SK-N-DZ (cell line): ENCODE measurements around the gene CSNK2B.

Experiments
- DNase-seq: peaks from one replicate; pipeline ENCODE4 v3.0.0-alpha.2; 2015; ENCODE audit warnings: low spot score
- small RNA-seq, 2 experiments: library from RNA; depleted of rRNA; stranded (forward); fragments of <200 nt; gene quantifications; one replicate each; pipeline ENCODE3, GENCODE V24; 2014

The CSNK2B gene

DNA sequence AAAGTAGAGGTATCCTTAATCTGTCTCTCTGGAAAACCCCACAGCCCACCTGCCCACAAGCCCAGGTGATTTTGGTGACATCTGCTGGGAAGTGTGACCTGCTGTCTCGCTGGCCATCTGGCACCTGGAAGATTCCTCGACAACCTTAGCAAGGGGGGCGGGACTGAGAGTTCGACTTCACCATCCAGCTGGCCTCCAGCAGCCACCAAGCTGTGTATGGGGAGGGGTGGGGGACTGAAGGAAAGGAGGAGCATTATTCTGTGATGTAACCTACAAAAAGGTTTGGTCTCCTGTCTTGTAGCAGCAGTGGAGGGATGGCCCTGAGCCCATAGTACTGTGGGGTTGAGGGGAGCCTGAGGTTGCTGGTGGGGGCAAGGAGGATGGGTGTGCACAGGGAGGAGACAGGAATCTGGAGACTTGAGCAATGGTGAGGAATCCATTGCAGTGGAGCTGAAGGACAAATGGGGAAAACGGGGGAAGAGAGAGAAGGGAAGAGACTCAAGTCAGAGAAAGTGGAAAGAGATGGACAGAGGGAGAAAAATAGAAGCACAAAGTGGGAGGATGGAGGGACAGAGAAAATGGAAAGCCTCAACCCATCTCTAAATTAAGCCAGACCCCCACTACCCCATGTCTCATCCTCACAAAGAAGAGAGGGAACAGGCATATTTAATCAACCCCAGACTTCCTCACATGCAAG, 44.8 kb downstream of the CSNK2B start:
- DNase-seq: no peak

DNA sequence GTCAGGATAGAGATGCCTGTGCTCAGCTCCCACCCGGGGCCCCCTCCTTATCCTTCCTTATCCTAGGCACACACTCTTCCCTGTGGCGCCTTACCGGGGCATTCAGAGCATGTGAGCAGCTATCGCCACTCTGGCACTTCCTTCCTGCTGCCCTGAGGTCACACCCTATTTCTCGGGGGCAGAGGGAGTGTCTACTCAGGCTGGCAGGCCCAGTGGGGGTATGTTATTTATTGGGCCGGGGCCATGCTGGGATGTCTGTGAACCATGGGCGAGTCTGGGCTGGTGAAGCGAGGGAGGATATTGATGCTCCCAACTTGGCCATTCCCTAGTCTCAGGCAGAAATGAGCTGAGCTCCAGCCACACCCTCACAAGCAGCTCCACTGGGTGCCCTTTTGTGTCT, 45.4 kb downstream of the CSNK2B start:
- DNase-seq: no peak

GRCh38 chr6:31712296-31712695, 46.4 kb downstream of the CSNK2B start:
- no peak for DNase-seq

DNA sequence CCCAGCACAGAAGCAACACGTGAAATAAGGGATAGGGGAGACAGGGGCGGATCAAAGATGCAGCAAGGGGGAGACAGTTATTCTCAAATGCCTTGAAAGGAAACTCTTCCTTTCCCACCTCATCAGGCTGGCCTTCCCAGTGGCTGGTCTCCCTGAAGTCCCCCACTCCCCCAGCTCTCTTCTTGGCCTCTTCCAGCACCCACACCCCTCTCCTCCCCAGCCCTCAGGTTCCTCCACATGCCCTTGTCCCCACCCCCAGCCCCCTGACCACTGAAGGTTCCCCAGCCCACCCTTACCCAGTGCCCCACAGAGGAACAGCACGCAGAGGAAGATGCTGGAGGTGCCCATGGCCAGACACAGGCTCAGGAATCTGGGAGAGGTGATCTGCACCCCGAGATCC, 47.6 kb downstream of the CSNK2B start:
- no peak for DNase-seq

- no peak for DNase-seq
These were observed 48.3 kb downstream of the CSNK2B start for GRCh38 chr6:31713991-31714684.

GRCh38 chr6:31715022-31715958, 49.4 kb downstream of the CSNK2B start, which contains the start of gene LY6G6D:
Gene LY6G6D (plus strand): TSS chr6:31715348. CDS start chr6:31715356, 8 bp downstream.
- DNase-seq: no peak

GRCh38 chr6:31717499-31718222, 51.8 kb downstream of the CSNK2B start:
- peak; percentile 45 for DNase-seq

GRCh38 chr6:31718265-31718664, 52.4 kb downstream of the CSNK2B start:
- DNase-seq: no peak

- DNase-seq: no peak
These were observed 53.1 kb downstream of the CSNK2B start for GRCh38 chr6:31719001-31719400.

Small RNAs within 50 kb of the gene (small RNA-seq; reads per million reads assigned to genes)
- gene LY6G6D: 0 reads per million in 2 experiments
- gene MIR4646: 0 to 0.04 reads per million in 2 experiments
- 0 to 0.04 reads per million in 2 experiments for gene MIR6832
- 0 reads per million in 2 experiments for gene RF00019
- gene SNORA38: 26.9 to 38.1 reads per million in 2 experiments
